Endothelial cell of umbilical vein (primary cell): ENCODE data around the gene ACTBL2. TPM values are rescaled to one million over a fixed set of nuclear protein-coding genes. Genes with fewer than 3 reads are reported as not detected.

Experiments
- BruUV-seq: library from RNA; stranded (reverse); fragments of 400-500 nt; replicated peaks from 2 replicates; lab custom pipeline; 2021; lab: Mats Ljungman, UMichigan
- CTCF ChIA-PET: fragments of 300-600, 350-600 bp; sonication (Branson Sonifier 250); formaldehyde crosslinking; loops from one replicate; lab custom pipeline; 2021; ENCODE audit warnings: antibody characterized with exemption, inconsistent platforms; lab: Charles Lee
- POLR2A ChIA-PET: fragments of 300-600, 350-600 bp; sonication (Branson Sonifier 250); formaldehyde crosslinking; loops from one replicate; lab custom pipeline; 2021; ENCODE audit warnings: antibody characterized with exemption, inconsistent platforms; lab: Charles Lee
- DNase-seq: peaks from one replicate; pipeline ENCODE4 v3.0.0-alpha.2; 2011; ENCODE audit warnings: low read depth, low spot score
- FAIRE-seq: peaks from 2 replicates; lab custom pipeline; 2011; peaks lifted over from hg19 to GRCh38; lab: Jason Lieb, UNC
- H2AFZ ChIP-seq: 2 replicates; pipeline ENCODE4 v1.6.0; 2012; ENCODE audit warnings: low read depth, low read length, control low read depth, inconsistent platforms
- H3K27ac ChIP-seq: 2 replicates; pipeline ENCODE4 v1.5.1; 2011; ENCODE audit warnings: low read depth, mild to moderate bottlenecking, control low read depth, low read length, moderate library complexity; ENCODE audit not compliant: insufficient read depth
- H3K27me3 ChIP-seq, 2 experiments: 2 replicates each; pipeline versions ENCODE4 v1.6.0 to v1.6.1; 2011; ENCODE audit warnings: low read length in 2 of 2, mixed read lengths in 1 of 2; ENCODE audit not compliant: control insufficient read depth in 2 of 2, insufficient read depth in 2 of 2
- H3K36me3 ChIP-seq, 2 experiments: 2 replicates in 1 of 2; 3 replicates in 1 of 2; pipeline ENCODE4 v1.5.1; 2011; ENCODE audit warnings: low read length in 2 of 2, mild to moderate bottlenecking in 1 of 2, moderate library complexity in 1 of 2; ENCODE audit not compliant: control insufficient read depth in 2 of 2, insufficient read depth in 2 of 2; ENCODE audit errors: extremely low read depth in 1 of 2
- H3K4me1 ChIP-seq: 3 replicates; pipeline ENCODE4 v1.5.1; 2011; ENCODE audit warnings: mild to moderate bottlenecking, low read length; ENCODE audit not compliant: control insufficient read depth, insufficient read depth; ENCODE audit errors: extremely low read depth
- H3K4me2 ChIP-seq: 2 replicates; pipeline ENCODE4 v1.6.1; 2011; ENCODE audit warnings: low read length, control low read depth, mixed read lengths; ENCODE audit not compliant: insufficient read depth
- H3K4me3 ChIP-seq, 3 experiments: fragments of 200-600 bp in 1 of 3; sonication (generic), shearing (Covaris generic) in 1 of 3; replicated peaks in 1 of 3; 2 replicates each; pipeline ENCODE4 v1.5.1; 2011 to 2016; ENCODE audit warnings: control low read depth in 3 of 3, low read length in 3 of 3, mild to moderate bottlenecking in 2 of 3, inconsistent platforms in 1 of 3, low read depth in 1 of 3, moderate library complexity in 1 of 3; ENCODE audit not compliant: insufficient read depth in 1 of 3
- H3K79me2 ChIP-seq: 2 replicates; pipeline ENCODE4 v1.6.0; 2012; ENCODE audit warnings: low read length, inconsistent platforms; ENCODE audit not compliant: control insufficient read depth, insufficient read depth
- H3K9ac ChIP-seq: replicated peaks from 2 replicates; pipeline ENCODE3; 2011; ENCODE audit warnings: low read length, control low read depth; ENCODE audit not compliant: insufficient read depth; ENCODE audit errors: extremely low read depth
- H3K9me1 ChIP-seq: replicated peaks from 3 replicates; pipeline ENCODE4 v1.6.0; 2011; ENCODE audit warnings: mild to moderate bottlenecking, low read length; ENCODE audit not compliant: control insufficient read depth, insufficient read depth; ENCODE audit errors: extremely low read depth
- H3K9me3 ChIP-seq: replicated peaks from 2 replicates; pipeline ENCODE4 v1.5.1; 2012; ENCODE audit warnings: low read length, inconsistent platforms; ENCODE audit not compliant: control insufficient read depth, insufficient read depth
- H4K20me1 ChIP-seq: replicated peaks from 2 replicates; pipeline ENCODE3; 2011; ENCODE audit warnings: mild to moderate bottlenecking, low read length; ENCODE audit not compliant: control insufficient read depth, insufficient read depth; ENCODE audit errors: extremely low read depth
- CTCF ChIP-seq, 2 donors: IDR thresholded peaks; 1 replicate in 1 of 2; 2 replicates in 1 of 2; pipeline ENCODE4 v1.5.1; 2011; ENCODE audit warnings: low read length in 2 of 2, mild to moderate bottlenecking in 2 of 2, moderate library complexity in 2 of 2, control low read depth in 1 of 2, inconsistent platforms in 1 of 2, low read depth in 1 of 2; ENCODE audit not compliant: insufficient read depth in 1 of 2; ENCODE audit errors: extremely low read depth in 1 of 2
- EZH2 ChIP-seq: IDR thresholded peaks from 2 replicates; pipeline ENCODE4 v1.6.1; 2012; ENCODE audit warnings: borderline replicate concordance, low read depth, mild to moderate bottlenecking, moderate library complexity, low read length, inconsistent platforms; ENCODE audit not compliant: severe bottlenecking
- FOS ChIP-seq: IDR thresholded peaks from 2 replicates; pipeline ENCODE4 v1.6.1; 2011; ENCODE audit warnings: mild to moderate bottlenecking, low read length, moderate library complexity, borderline replicate concordance; ENCODE audit not compliant: insufficient read depth
- GATA2 ChIP-seq: IDR thresholded peaks from 2 replicates; pipeline ENCODE4 v1.7.0; 2011; ENCODE audit warnings: low read depth, mild to moderate bottlenecking, moderate library complexity, mixed read lengths, low read length; ENCODE audit not compliant: insufficient read length, insufficient read depth
- JUN ChIP-seq: IDR thresholded peaks from 2 replicates; pipeline ENCODE4 v1.6.1; 2011; ENCODE audit warnings: borderline replicate concordance, low read depth; ENCODE audit not compliant: insufficient read length, insufficient read depth
- MYC ChIP-seq: IDR thresholded peaks from one replicate; pipeline ENCODE4 v1.6.1; 2011; ENCODE audit warnings: mild to moderate bottlenecking, low read depth, low read length
- POLR2A ChIP-seq: IDR thresholded peaks from 2 replicates; pipeline ENCODE4 v1.6.1; 2012; ENCODE audit warnings: low read depth, mild to moderate bottlenecking, control low read depth, low read length
- POLR2AphosphoS5 ChIP-seq: IDR thresholded peaks from 2 replicates; pipeline ENCODE4 v1.6.1; 2012; ENCODE audit warnings: low read depth, mild to moderate bottlenecking, control low read depth, low read length, moderate library complexity; ENCODE audit not compliant: insufficient read depth
- dilution Hi-C: fragments of 300-500 bp; cut with MboI; formaldehyde crosslinking; loops from one replicate; pipeline ENCODE4 v1.15.0; 2019; ENCODE audit warnings: low sequenced_read_pairs; ENCODE audit not compliant: extremely low pct_ligation_motif_present
- intact Hi-C: fragments of 100-400 bp; cut with micrococcal nuclease; formaldehyde crosslinking; loops from one replicate; pipeline ENCODE4 v1.10.0; 2022
- polyA plus RNA-seq, 4 experiments: library from polyadenylated mRNA; depleted of rRNA in 3 of 4; stranded (reverse) in 3 of 4; unstranded in 1 of 4; fragments of >200 nt; gene quantifications; 2 replicates each; pipeline versions ENCODE4 v1.2.1 to v1.2.3, GENCODE V29; 2011 to 2012; ENCODE audit warnings: missing spikeins in 1 of 4
- total RNA-seq: library from RNA; stranded (reverse); gene quantifications from 2 replicates; pipeline ENCODE4 v1.2.3, GENCODE V29; 2021
- TF ChIP-seq, protein P1 (sequence below): IDR thresholded peaks from 2 replicates; pipeline ENCODE4 v1.6.1; 2011; ENCODE audit not compliant: insufficient read depth, insufficient read length

ACTBL2 gene
- total and polyA plus RNA-seq, 2 donors (not counting 3 experiments of a cell fraction or from before 2014, with no cell fraction given) = 0.08 TPM; not detected in 1

GRCh38 chr5:57486027-57486602 lies 3.5 kb upstream of the ACTBL2 start:
- dilution Hi-C loops = loop anchor here (25.0 kb wide), 1 partner anchor 976 kb away; the partner anchor contains the start of gene PLK2
- ChIA-PET POLR2A (no interaction called here), CTCF (interaction anchor here (0.7 to 1.6 kb wide), 4 partner anchors 13 to 974 kb away, joined by 3 to 6 read pairs (median 4); partner anchors contain the start of gene PLK2)
- no peaks in the 10 kb centered on the region for H3K79me2 ChIP-seq
- no peak overlapping the region for H3K4me2 ChIP-seq
- H3K36me3 ChIP-seq = no peaks in the 10 kb centered on the region
- no peaks in the 10 kb centered on the region for H3K9me1 ChIP-seq
- no peak overlapping the region for H3K9ac ChIP-seq
- BruUV-seq = no TSS peak
- no peaks in the 10 kb centered on the region for H3K27me3 ChIP-seq
- no peaks in the 10 kb centered on the region for H4K20me1 ChIP-seq
- H3K4me1 ChIP-seq = peaks cover 36% of the 10 kb centered on the region
- H3K4me3 ChIP-seq = no peak overlapping the region
- FAIRE-seq = no peak
- intact Hi-C loops = no loop called here
- no peak overlapping the region for H3K27ac ChIP-seq
- peak overlapping the region; percentile 14 for H2AFZ ChIP-seq
- H3K9me3 ChIP-seq = no peaks in the 10 kb centered on the region
- no peak for DNase-seq
- no peak for TF ChIP-seq MYC
- no peak for TF ChIP-seq CTCF (IDR thresholded peaks at IDR 0.05; ENCODE audit: extremely low read depth in 1 of 2, insufficient read depth in 1 of 2, low read depth in 1 of 2, low read length in 2 of 2)
- TF ChIP-seq POLR2AphosphoS5 = no peak
- TF ChIP-seq POLR2A = no peak
- TF ChIP-seq FOS = no peak
- TF ChIP-seq, protein P1, sequence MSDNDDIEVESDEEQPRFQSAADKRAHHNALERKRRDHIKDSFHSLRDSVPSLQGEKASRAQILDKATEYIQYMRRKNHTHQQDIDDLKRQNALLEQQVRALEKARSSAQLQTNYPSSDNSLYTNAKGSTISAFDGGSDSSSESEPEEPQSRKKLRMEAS = no peak
- TF ChIP-seq GATA2 = no peak
- no peak for TF ChIP-seq JUN
- TF ChIP-seq EZH2 = no peak
